HG02678 (cell line): Measurements from ENCODE around the gene GNB1.
A peak's percentile ranks its signal among the peaks of the same experiment; 100 is the strongest.
"Not testable (repeated sequence)": the region's sequence is repeated elsewhere in the genome, so short reads cannot be mapped to it uniquely, and the experiment has no call there.

Source experiments
- ATAC-seq: cut with Tn5 transposase; IDR thresholded peaks from one replicate; pipeline ENCODE4 v1.9.1; 2021; ENCODE audit warnings: mild to moderate bottlenecking, moderate library complexity; ENCODE audit not compliant: unreplicated experiment

The GNB1 gene

GRCh38 chr1:1861761-1862310, 29.1 kb downstream of the GNB1 start:
- not testable (repeated sequence) for ATAC-seq

GRCh38 chr1:1861339-1861730, 29.6 kb downstream of the GNB1 start:
- no peak for ATAC-seq

- ATAC-seq = not testable (repeated sequence)
Measured at GRCh38 chr1:1859970-1860697, 30.8 kb downstream of the GNB1 start.

GRCh38 chr1:1858382-1859086, 32.4 kb downstream of the GNB1 start:
- no peak for ATAC-seq

- ATAC-seq = no peak
Measured at GRCh38 chr1:1857096-1857703, 33.7 kb downstream of the GNB1 start.

- ATAC-seq = not testable (repeated sequence)
Measured at GRCh38 chr1:1856161-1856560, 34.7 kb downstream of the GNB1 start.

GRCh38 chr1:1853593-1854257, 37.2 kb downstream of the GNB1 start:
- ATAC-seq = no peak

GRCh38 chr1:1852619-1853414, 38.1 kb downstream of the GNB1 start:
- ATAC-seq = no peak

GRCh38 chr1:1847890-1848289, 43.0 kb downstream of the GNB1 start:
- ATAC-seq = no peak

- ATAC-seq = no peak
Measured at GRCh38 chr1:1847061-1847850, 43.6 kb downstream of the GNB1 start.

GRCh38 chr1:1846386-1846918, 44.4 kb downstream of the GNB1 start:
- ATAC-seq = no peak

GRCh38 chr1:1842360-1843146, 48.3 kb downstream of the GNB1 start:
- ATAC-seq = peak; percentile 49

GRCh38 chr1:1841575-1841995, 49.3 kb downstream of the GNB1 start:
- ATAC-seq = no peak

- ATAC-seq = no peak
Measured at GRCh38 chr1:1839311-1839965, 51.4 kb downstream of the GNB1 start.

GRCh38 chr1:1836119-1836518, 54.8 kb downstream of the GNB1 start:
- no peak for ATAC-seq

- no peak for ATAC-seq
Measured at GRCh38 chr1:1835546-1835945, 55.3 kb downstream of the GNB1 start.

- ATAC-seq = no peak
Measured at GRCh38 chr1:1833916-1834325, 57.0 kb downstream of the GNB1 start.

GRCh38 chr1:1833456-1833855, 57.4 kb downstream of the GNB1 start:
- ATAC-seq = no peak
